ENCODE measurements around the gene RUFY3.
"Not testable (repeated sequence)": the region's sequence is repeated elsewhere in the genome, so short reads cannot be mapped to it uniquely, and the experiment has no call there.

RUFY3 gene

DNA sequence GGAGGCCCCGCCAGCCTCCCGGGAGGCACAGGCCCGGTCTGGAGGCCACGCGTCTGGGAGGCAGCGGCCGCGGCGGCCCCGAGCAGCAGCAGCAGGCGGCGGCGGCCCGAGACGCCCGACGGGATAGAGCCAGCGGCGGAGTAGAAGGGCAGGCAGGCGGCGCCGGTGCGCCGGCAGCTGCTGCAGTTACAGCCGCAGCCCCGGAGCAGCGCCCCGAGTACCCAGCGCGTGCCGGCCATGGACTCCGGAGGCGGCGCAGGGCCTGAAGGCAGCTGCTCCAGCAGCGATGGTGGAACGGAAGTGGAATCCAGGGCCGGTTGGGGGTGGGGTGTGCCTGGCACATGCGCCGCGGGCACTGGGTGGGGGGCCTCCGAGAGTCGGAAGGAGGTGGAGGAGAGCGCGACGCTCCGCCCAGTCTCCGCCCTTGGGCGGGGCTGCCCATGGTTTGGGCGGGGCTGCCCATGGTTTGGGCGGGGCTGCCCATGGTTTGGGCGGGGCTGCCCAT lies 117.9 kb downstream of the RUFY3 start, which contains the start of gene GRSF1:
Gene GRSF1 (minus strand): TSS at position 302 of the 505 bp plus-strand sequence. CDS start 63 bp downstream, at position 239.
- no peaks in the 10 kb centered on the region for H3K27me3 Mint-ChIP-seq
- peaks cover 8% of the 10 kb centered on the region for H3K36me3 Mint-ChIP-seq
- ATAC-seq (ENCODE audit: low read depth), result peak; percentile 79
- H3K4me1 Mint-ChIP-seq, result peaks cover 28% of the 10 kb centered on the region
- H3K4me3 Mint-ChIP-seq, result peak within 1 kb of the TSS; percentile 96
- no peaks in the 10 kb centered on the region for H3K9me3 Mint-ChIP-seq
- H3K27ac Mint-ChIP-seq, result peak within 1 kb of the TSS; percentile 94
- peak; percentile 89 to 92 for DNase-seq (ENCODE audit: low spot score in 2 of 2)

DNA sequence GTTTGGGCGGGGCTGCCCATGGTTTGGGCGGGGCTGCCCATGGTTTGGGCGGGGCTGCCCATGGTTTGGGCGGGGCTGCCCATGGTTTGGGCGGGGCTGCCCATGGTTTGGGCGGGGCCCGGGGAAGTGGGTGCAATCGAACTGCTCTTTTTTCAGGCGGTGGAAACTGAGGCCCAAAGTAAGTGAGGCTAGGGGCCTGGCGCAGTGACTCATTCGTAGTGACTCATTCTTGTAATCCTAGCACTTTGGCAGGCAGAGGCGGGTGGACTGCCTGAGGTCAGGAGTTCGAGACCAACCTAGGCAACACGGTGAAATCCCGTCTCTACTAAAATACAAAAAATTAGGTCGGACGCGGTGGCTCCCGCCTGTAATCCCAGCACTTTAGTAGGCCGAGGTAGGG lies 118.4 kb downstream of the RUFY3 start:
- not testable (repeated sequence) for ATAC-seq (ENCODE audit: low read depth); H3K9me3 Mint-ChIP-seq; H3K27me3 Mint-ChIP-seq; H3K36me3 Mint-ChIP-seq
- Mint-ChIP-seq H3K4me1 (peaks cover 31% of the 10 kb centered on the region), H3K4me3 (peak overlapping the region; percentile 55), H3K27ac (peak overlapping the region; percentile 94)
- peak in 1 of 2 donors; percentile 64 for DNase-seq (ENCODE audit: low spot score in 2 of 2)

- H3K9me3 Mint-ChIP-seq; H3K27ac Mint-ChIP-seq; ATAC-seq (ENCODE audit: low read depth); H3K36me3 Mint-ChIP-seq; H3K27me3 Mint-ChIP-seq; H3K4me3 Mint-ChIP-seq: not testable (repeated sequence)
- H3K4me1 Mint-ChIP-seq, result peaks cover 31% of the 10 kb centered on the region
- peak in 1 of 2 donors; percentile 14 for DNase-seq (ENCODE audit: low spot score in 2 of 2)
Observed at GRCh38 chr4:70840631-70841030, 118.9 kb downstream of the RUFY3 start.

DNA sequence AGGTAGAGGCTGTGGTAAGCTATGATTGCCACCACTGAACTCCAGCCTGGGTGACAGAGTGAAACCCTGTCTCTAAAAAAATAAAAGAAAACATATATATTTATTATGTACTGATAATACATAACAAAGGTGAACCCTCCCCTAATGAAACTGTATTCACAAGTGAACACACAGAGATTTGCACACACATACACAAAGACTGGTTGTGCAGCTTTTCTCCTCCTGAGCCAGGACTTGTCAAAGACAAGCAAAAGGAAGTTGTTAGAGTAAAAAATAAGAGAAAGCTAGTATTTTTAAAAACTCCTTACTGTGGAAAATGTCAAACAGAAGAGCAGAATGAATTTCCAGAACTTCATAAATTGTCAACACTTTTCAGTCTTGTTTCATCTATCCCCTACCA lies 119.4 kb downstream of the RUFY3 start:
- no peaks in the 10 kb centered on the region for H3K27me3 Mint-ChIP-seq
- H3K9me3 Mint-ChIP-seq, result no peaks in the 10 kb centered on the region
- no peak for ATAC-seq (ENCODE audit: low read depth)
- no peak overlapping the region for H3K4me3 Mint-ChIP-seq
- no peak for DNase-seq (ENCODE audit: low spot score in 2 of 2)
- peaks cover 29% of the 10 kb centered on the region for H3K4me1 Mint-ChIP-seq
- peaks cover 5% of the 10 kb centered on the region for H3K36me3 Mint-ChIP-seq
- H3K27ac Mint-ChIP-seq, result peak overlapping the region; percentile 85

DNA sequence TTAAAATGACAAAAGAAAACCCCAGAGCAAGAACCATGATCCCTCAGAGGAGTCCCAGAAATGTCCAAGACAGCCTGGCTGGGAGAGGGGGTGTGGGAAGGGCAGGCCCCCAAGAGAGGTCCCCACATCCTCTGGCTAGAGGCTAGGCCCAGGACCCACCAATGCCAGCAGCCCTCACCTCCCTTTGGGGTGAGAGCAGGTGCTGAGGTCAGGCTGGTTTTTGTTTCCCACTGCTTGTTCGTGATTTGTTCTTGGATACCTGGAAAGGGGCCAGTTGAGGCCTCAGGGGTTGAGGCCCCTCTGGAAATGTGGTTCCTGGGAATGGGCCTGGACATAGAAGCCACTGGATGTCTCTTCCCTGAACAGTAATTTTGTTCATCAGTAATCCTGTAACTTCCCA lies 120.2 kb downstream of the RUFY3 start:
- H3K4me1 Mint-ChIP-seq, result peaks cover 23% of the 10 kb centered on the region
- no peaks in the 10 kb centered on the region for H3K9me3 Mint-ChIP-seq
- no peaks in the 10 kb centered on the region for H3K27me3 Mint-ChIP-seq
- no peak overlapping the region for H3K4me3 Mint-ChIP-seq
- ATAC-seq (ENCODE audit: low read depth), result no peak
- H3K36me3 Mint-ChIP-seq, result no peaks in the 10 kb centered on the region
- no peak for DNase-seq (ENCODE audit: low spot score in 2 of 2)
- peak overlapping the region; percentile 85 for H3K27ac Mint-ChIP-seq

- Mint-ChIP-seq H3K9me3 (no peaks in the 10 kb centered on the region), H3K4me3 (no peak overlapping the region), H3K4me1 (peaks cover 22% of the 10 kb centered on the region), H3K27me3 (no peaks in the 10 kb centered on the region), H3K27ac (peak overlapping the region; percentile 85), H3K36me3 (no peaks in the 10 kb centered on the region)
- DNase-seq (ENCODE audit: low spot score in 2 of 2) (no peak), ATAC-seq (ENCODE audit: low read depth) (no peak)
Observed at GRCh38 chr4:70842761-70843435, 121.1 kb downstream of the RUFY3 start.

- H3K36me3 Mint-ChIP-seq, result no peaks in the 10 kb centered on the region
- no peaks in the 10 kb centered on the region for H3K27me3 Mint-ChIP-seq
- no peaks in the 10 kb centered on the region for H3K9me3 Mint-ChIP-seq
- no peak overlapping the region for H3K27ac Mint-ChIP-seq
- peaks cover 19% of the 10 kb centered on the region for H3K4me1 Mint-ChIP-seq
- DNase-seq (ENCODE audit: low spot score in 2 of 2) (peak; percentile 16 to 17), ATAC-seq (ENCODE audit: low read depth) (peak; percentile 25)
- H3K4me3 Mint-ChIP-seq, result peak overlapping the region; percentile 29
Observed at GRCh38 chr4:70844180-70844579, 122.4 kb downstream of the RUFY3 start.

DNA sequence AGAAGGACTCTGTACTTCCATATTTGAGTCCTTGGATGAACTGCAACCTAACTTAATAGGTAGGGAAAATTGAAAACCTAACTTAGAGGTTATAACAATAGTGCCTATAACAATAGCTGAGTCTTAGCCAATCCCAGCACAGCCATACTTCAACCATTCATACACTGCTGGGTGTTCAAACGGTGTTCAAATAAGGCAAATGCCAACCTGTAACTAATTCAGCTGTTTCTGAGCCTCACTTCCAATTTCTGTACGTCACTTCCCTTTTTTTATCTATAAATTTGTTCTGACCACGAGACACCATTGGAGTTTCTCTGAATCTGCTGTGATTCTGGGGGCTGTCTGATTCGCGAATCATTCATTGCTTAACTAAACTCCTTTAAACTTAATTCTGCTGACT lies 127.5 kb downstream of the RUFY3 start:
- ATAC-seq (ENCODE audit: low read depth) (peak; percentile 70), DNase-seq (ENCODE audit: low spot score in 2 of 2) (peak in 1 of 2 donors; percentile 8)
- H3K27ac Mint-ChIP-seq, result peak overlapping the region; percentile 65
- H3K4me3 Mint-ChIP-seq, result no peak overlapping the region
- H3K36me3 Mint-ChIP-seq, result no peaks in the 10 kb centered on the region
- H3K27me3 Mint-ChIP-seq, result no peaks in the 10 kb centered on the region
- H3K9me3 Mint-ChIP-seq, result no peaks in the 10 kb centered on the region
- H3K4me1 Mint-ChIP-seq, result peaks cover 10% of the 10 kb centered on the region

DNA sequence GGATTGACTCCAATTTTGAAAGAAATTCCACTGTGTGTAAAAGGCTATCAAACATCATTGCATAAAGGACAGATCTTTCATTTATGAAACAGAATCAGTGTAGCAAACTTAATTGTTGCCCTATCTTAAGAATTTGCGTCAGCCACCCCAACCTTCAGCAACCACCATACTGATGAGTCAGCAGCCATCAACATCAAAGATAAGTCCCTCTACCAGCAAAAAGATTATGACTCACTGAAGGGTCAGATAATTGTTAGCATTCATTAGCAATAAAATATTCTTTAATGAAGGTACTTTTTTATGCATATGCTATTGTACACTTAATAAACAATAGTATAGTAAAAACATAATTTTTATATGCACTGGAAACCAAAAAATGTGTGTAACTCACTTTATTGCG lies 133.7 kb downstream of the RUFY3 start:
- Mint-ChIP-seq H3K36me3 (no peaks in the 10 kb centered on the region), H3K9me3 (no peaks in the 10 kb centered on the region), H3K4me3 (no peak overlapping the region), H3K4me1 (no peaks in the 10 kb centered on the region), H3K27me3 (no peaks in the 10 kb centered on the region), H3K27ac (no peak overlapping the region)
- DNase-seq (ENCODE audit: low spot score in 2 of 2) (no peak), ATAC-seq (ENCODE audit: low read depth) (no peak)
